RWPE2 (cell line): ENCODE results near the gene CDHR5.

Experiments
- ATAC-seq: fragments of 200-7000 bp; cut with Tn5 transposase; 3 replicates; pipeline ENCODE4 v1.9.1; 2021; ENCODE audit warnings: low read depth
- DNase-seq: peaks from one replicate; pipeline ENCODE4 v3.0.0-alpha.2; 2020; ENCODE audit warnings: low spot score
- H3K27ac ChIP-seq: fragments of 450-650 bp; 2 replicates; pipeline ENCODE4 v1.5.1; 2017; ENCODE audit warnings: mild to moderate bottlenecking; ENCODE audit not compliant: poor library complexity, severe bottlenecking
- H3K27me3 ChIP-seq: fragments of 250-450 bp; sonication (Bioruptor Pico); 2 replicates; pipeline ENCODE4 v1.5.1; 2021; ENCODE audit warnings: mild to moderate bottlenecking, moderate library complexity; ENCODE audit not compliant: insufficient read depth, poor library complexity, severe bottlenecking
- H3K36me3 ChIP-seq: fragments of 250-450 bp; sonication (Bioruptor Pico); 2 replicates; pipeline ENCODE4 v1.5.1; 2020; ENCODE audit warnings: low read depth, mild to moderate bottlenecking, moderate library complexity
- H3K4me1 ChIP-seq: fragments of 250-450 bp; sonication (Bioruptor Pico); 2 replicates; pipeline ENCODE4 v1.5.1; 2021; ENCODE audit warnings: mild to moderate bottlenecking, moderate library complexity; ENCODE audit not compliant: insufficient read depth, poor library complexity, severe bottlenecking
- H3K4me3 ChIP-seq: fragments of 250-450 bp; sonication (Bioruptor Pico); 2 replicates; pipeline ENCODE4 v1.5.1; 2021; ENCODE audit warnings: mild to moderate bottlenecking, moderate library complexity; ENCODE audit not compliant: severe bottlenecking
- H3K9me3 ChIP-seq: fragments of 250-450 bp; sonication (Bioruptor Pico); 2 replicates; pipeline ENCODE4 v1.5.1; 2021; ENCODE audit warnings: mild to moderate bottlenecking, moderate library complexity; ENCODE audit not compliant: severe bottlenecking
- CTCF ChIP-seq: fragments of 450-650 bp; IDR thresholded peaks from one replicate; pipeline ENCODE4 v1.5.1; 2017; ENCODE audit warnings: mild to moderate bottlenecking, moderate library complexity; ENCODE audit not compliant: poor library complexity, severe bottlenecking

Gene CDHR5

DNA sequence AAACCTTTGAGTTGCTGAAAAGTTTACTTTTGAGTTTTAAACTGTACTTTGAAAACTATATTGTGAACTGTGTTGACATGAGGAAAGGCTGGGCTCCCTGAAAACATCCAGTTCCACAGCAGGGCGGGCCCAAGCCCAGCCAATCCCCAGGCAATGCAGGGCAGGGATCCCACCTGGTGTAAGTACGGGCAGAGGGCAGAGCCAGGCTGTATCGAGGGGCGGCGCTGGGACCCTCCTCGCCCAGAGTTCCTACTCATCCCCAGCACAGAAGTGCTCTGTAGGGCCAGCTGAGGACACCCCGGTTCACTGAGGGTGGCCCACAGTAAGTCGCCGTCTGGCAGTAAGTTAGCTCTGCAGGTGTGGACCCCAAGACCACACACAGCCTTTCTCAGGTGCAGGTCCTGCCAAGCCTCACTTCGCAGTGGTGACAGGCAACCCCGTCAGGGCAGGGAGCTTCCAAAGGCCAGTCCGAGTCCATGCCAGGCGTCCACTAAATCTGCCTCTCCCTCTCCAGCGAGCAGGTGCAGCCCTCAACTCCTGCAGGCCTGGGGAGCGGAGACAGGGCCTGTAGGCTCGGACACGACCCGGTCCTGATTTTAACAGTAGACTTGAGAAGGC is 57.6 kb downstream of the CDHR5 start:
- Histone ChIP-seq H3K36me3 (peaks cover 32% of the 10 kb centered on the region), H3K4me3 (peak overlapping the region; percentile 88), H3K27ac (peak overlapping the region; percentile 81), H3K9me3 (no peaks in the 10 kb centered on the region), H3K4me1 (peaks cover 7% of the 10 kb centered on the region), H3K27me3 (no peaks in the 10 kb centered on the region)
- DNase-seq (no peak), ATAC-seq (no peak)
- TF ChIP-seq CTCF = no peak
